GM18499 (cell line): ENCODE results near the gene SPON1.
"Not testable (repeated sequence)": the region's sequence is repeated elsewhere in the genome, so short reads cannot be mapped to it uniquely, and the experiment has no call there.

Experiments
- ATAC-seq: cut with Tn5 transposase; IDR thresholded peaks from one replicate; pipeline ENCODE4 v1.9.1; 2021; ENCODE audit warnings: moderate number of reproducible peaks; ENCODE audit not compliant: insufficient read depth, unreplicated experiment

SPON1 gene

GRCh38 chr11:13972944-13973343 lies 10.4 kb downstream of the SPON1 start:
- no peak for ATAC-seq

- no peak for ATAC-seq
Measured at GRCh38 chr11:13974631-13975030, 12.1 kb downstream of the SPON1 start.

GRCh38 chr11:13983081-13983751 lies 20.7 kb downstream of the SPON1 start:
- no peak for ATAC-seq

- ATAC-seq, result no peak
Measured at GRCh38 chr11:13984616-13985450, 22.3 kb downstream of the SPON1 start.

- not testable (repeated sequence) for ATAC-seq
Measured at GRCh38 chr11:13986695-13987094, 24.2 kb downstream of the SPON1 start.

GRCh38 chr11:13992158-13992856 lies 29.8 kb downstream of the SPON1 start:
- not testable (repeated sequence) for ATAC-seq

- no peak for ATAC-seq
Measured at GRCh38 chr11:13993096-13993765, 30.7 kb downstream of the SPON1 start.

- ATAC-seq, result no peak
Measured at GRCh38 chr11:13997881-13998280, 35.4 kb downstream of the SPON1 start.

- ATAC-seq, result no peak
Measured at GRCh38 chr11:13999704-14000103, 37.2 kb downstream of the SPON1 start.

- no peak for ATAC-seq
Measured at GRCh38 chr11:14001597-14001996, 39.1 kb downstream of the SPON1 start.

- ATAC-seq, result no peak
Measured at GRCh38 chr11:14007566-14007965, 45.0 kb downstream of the SPON1 start.

GRCh38 chr11:14010665-14011064 lies 48.1 kb downstream of the SPON1 start:
- ATAC-seq, result no peak

- no peak for ATAC-seq
Measured at GRCh38 chr11:14012846-14013245, 50.3 kb downstream of the SPON1 start.

- no peak for ATAC-seq
Measured at GRCh38 chr11:14015711-14016110, 53.2 kb downstream of the SPON1 start.

- no peak for ATAC-seq
Measured at GRCh38 chr11:14018441-14018840, 55.9 kb downstream of the SPON1 start.

- no peak for ATAC-seq
Measured at GRCh38 chr11:14021738-14022137, 59.2 kb downstream of the SPON1 start.

- ATAC-seq, result no peak
Measured at GRCh38 chr11:14022251-14022650, 59.7 kb downstream of the SPON1 start.

- no peak for ATAC-seq
Measured at GRCh38 chr11:14022821-14023220, 60.3 kb downstream of the SPON1 start.

- ATAC-seq, result no peak
Measured at GRCh38 chr11:14026961-14027360, 64.4 kb downstream of the SPON1 start.

GRCh38 chr11:14027525-14027924 lies 65.0 kb downstream of the SPON1 start:
- no peak for ATAC-seq

GRCh38 chr11:14029440-14029839 lies 66.9 kb downstream of the SPON1 start:
- ATAC-seq, result no peak
